Dedifferentiated amniotic fluid mesenchymal stem cell (primary cell): ENCODE data around the gene PRRT3.
"Not testable (repeated sequence)": the region's sequence is repeated elsewhere in the genome, so short reads cannot be mapped to it uniquely, and the experiment has no call there.

Source experiments
- DNase-seq: peaks from one replicate; pipeline ENCODE4 v3.0.0-alpha.2; 2016; ENCODE audit errors: extremely low spot score

The PRRT3 gene

GRCh38 chr3:9918261-9919038 is 33.8 kb downstream of the PRRT3 start:
- DNase-seq: no peak

- DNase-seq: no peak
Observed at GRCh38 chr3:9917820-9918219, 34.4 kb downstream of the PRRT3 start.

GRCh38 chr3:9916734-9917680 is 35.2 kb downstream of the PRRT3 start, which contains the start of gene IL17RC:
IL17RC (plus strand) TSS chr3:9917098; CDS start chr3:9917316, 218 bp downstream.
- peak; percentile 76 for DNase-seq

GRCh38 chr3:9916346-9916733 is 35.9 kb downstream of the PRRT3 start:
- DNase-seq: no peak

- no peak for DNase-seq
Observed at GRCh38 chr3:9915254-9916141, 36.7 kb downstream of the PRRT3 start.

GRCh38 chr3:9914559-9915253 is 37.5 kb downstream of the PRRT3 start:
- DNase-seq: no peak

- DNase-seq: no peak
Observed at GRCh38 chr3:9914011-9914410, 38.2 kb downstream of the PRRT3 start.

GRCh38 chr3:9913601-9914000 is 38.6 kb downstream of the PRRT3 start:
- DNase-seq: no peak

GRCh38 chr3:9912294-9912935 is 39.8 kb downstream of the PRRT3 start:
- no peak for DNase-seq

- no peak for DNase-seq
Observed at GRCh38 chr3:9911863-9912262, 40.3 kb downstream of the PRRT3 start.

GRCh38 chr3:9909221-9910013 is 42.8 kb downstream of the PRRT3 start:
- DNase-seq: no peak

GRCh38 chr3:9908286-9908685 is 43.9 kb downstream of the PRRT3 start:
- no peak for DNase-seq

GRCh38 chr3:9906480-9906879 is 45.7 kb downstream of the PRRT3 start:
- no peak for DNase-seq

- DNase-seq: no peak
Observed at GRCh38 chr3:9903904-9904303, 48.3 kb downstream of the PRRT3 start.

GRCh38 chr3:9903238-9903624 is 49.0 kb downstream of the PRRT3 start:
- peak; percentile 33 for DNase-seq

GRCh38 chr3:9902372-9903237 is 49.6 kb downstream of the PRRT3 start, which contains the start of gene IL17RE:
IL17RE (plus strand) TSS chr3:9902848; CDS start chr3:9902933, 85 bp downstream.
- peak; percentile 13 for DNase-seq

GRCh38 chr3:9901967-9902366 is 50.2 kb downstream of the PRRT3 start:
- no peak for DNase-seq

GRCh38 chr3:9900965-9901415 is 51.2 kb downstream of the PRRT3 start:
- not testable (repeated sequence) for DNase-seq
